ENCODE measurements around the gene KIF16B.

- TF ChIP-seq, protein P1, sequence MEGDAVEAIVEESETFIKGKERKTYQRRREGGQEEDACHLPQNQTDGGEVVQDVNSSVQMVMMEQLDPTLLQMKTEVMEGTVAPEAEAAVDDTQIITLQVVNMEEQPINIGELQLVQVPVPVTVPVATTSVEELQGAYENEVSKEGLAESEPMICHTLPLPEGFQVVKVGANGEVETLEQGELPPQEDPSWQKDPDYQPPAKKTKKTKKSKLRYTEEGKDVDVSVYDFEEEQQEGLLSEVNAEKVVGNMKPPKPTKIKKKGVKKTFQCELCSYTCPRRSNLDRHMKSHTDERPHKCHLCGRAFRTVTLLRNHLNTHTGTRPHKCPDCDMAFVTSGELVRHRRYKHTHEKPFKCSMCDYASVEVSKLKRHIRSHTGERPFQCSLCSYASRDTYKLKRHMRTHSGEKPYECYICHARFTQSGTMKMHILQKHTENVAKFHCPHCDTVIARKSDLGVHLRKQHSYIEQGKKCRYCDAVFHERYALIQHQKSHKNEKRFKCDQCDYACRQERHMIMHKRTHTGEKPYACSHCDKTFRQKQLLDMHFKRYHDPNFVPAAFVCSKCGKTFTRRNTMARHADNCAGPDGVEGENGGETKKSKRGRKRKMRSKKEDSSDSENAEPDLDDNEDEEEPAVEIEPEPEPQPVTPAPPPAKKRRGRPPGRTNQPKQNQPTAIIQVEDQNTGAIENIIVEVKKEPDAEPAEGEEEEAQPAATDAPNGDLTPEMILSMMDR (IDR thresholded peaks at IDR 0.05), result no peak
- TF ChIP-seq POLR2A (IDR thresholded peaks at IDR 0.05), result no peak
- TF ChIP-seq EP300 (IDR thresholded peaks at IDR 0.05), result no peak
These were observed 184.5 kb downstream of the KIF16B start for GRCh38 chr20:16388731-16389130.
